Stimulated activated naive B cell treated with anti-CD40 and anti-IgM and Interleukin-4, amounts not matched to agents 10 μg/mL and 1 μg/mL and 100 μg/mL, for 72 hours (primary cell): ENCODE measurements around the gene CTIF.

Source experiments
- ATAC-seq, 2 donors: fragments of 150-1000 bp; cut with Tn5 transposase; replicated peaks; 2 replicates each; pipeline ENCODE4 v1.10.0; 2021; ENCODE audit warnings: moderate library complexity in 1 of 2
- DNase-seq: peaks from one replicate; pipeline ENCODE4 v3.0.0; 2021
- H3K27ac Mint-ChIP-seq: one replicate; pipeline ENCODE4 v1.8.0; 2022; ENCODE audit warnings: mild to moderate bottlenecking, mixed read lengths
- H3K27me3 Mint-ChIP-seq, 2 donors: one replicate each; pipeline ENCODE4 v1.8.0; 2022; ENCODE audit warnings: mixed read lengths in 2 of 2
- H3K36me3 Mint-ChIP-seq, 2 donors: one replicate each; pipeline ENCODE4 v1.8.0; 2022; ENCODE audit warnings: mixed read lengths in 2 of 2, mild to moderate bottlenecking in 1 of 2
- H3K4me1 Mint-ChIP-seq, 2 donors: one replicate each; pipeline ENCODE4 v1.8.0; 2022; ENCODE audit warnings: mixed read lengths in 2 of 2, mild to moderate bottlenecking in 1 of 2
- H3K4me3 Mint-ChIP-seq, 2 donors: one replicate each; pipeline ENCODE4 v1.8.0; 2022; ENCODE audit warnings: mild to moderate bottlenecking in 2 of 2, mixed read lengths in 2 of 2, moderate library complexity in 1 of 2
- H3K9me3 Mint-ChIP-seq, 2 donors: one replicate each; pipeline ENCODE4 v1.8.0; 2022; ENCODE audit warnings: mixed read lengths in 2 of 2, mild to moderate bottlenecking in 1 of 2

Gene CTIF

DNA sequence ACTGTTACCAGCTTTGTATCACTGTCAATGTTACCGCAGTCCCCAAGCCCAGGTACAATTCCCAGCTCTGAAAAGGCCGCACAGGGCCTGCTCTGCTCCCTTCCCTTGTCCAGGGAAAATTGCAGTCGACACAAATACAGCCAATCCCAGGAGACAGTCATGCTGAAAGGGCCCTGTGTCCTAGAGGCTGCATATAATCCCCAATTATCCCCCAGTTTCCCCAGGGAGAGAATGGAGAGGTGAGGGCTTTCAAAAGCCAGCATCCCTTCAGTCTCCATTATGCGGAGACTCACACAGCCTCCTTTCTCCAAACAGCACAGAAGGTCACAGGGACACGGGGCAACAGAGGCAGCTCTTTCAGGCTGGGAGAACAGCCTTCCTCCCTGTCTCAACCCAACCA, 17.1 kb upstream of the CTIF start:
- Mint-ChIP-seq H3K4me1 (peaks cover 0 to 2% of the 10 kb centered on the region in 2 donors), H3K27me3 (peaks cover 34 to 45% of the 10 kb centered on the region in 2 donors), H3K27ac (no peak overlapping the region), H3K36me3 (no peaks in the 10 kb centered on the region), H3K9me3 (no peaks in the 10 kb centered on the region), H3K4me3 (no peak overlapping the region)
- DNase-seq (no peak), ATAC-seq (no peak)

DNA sequence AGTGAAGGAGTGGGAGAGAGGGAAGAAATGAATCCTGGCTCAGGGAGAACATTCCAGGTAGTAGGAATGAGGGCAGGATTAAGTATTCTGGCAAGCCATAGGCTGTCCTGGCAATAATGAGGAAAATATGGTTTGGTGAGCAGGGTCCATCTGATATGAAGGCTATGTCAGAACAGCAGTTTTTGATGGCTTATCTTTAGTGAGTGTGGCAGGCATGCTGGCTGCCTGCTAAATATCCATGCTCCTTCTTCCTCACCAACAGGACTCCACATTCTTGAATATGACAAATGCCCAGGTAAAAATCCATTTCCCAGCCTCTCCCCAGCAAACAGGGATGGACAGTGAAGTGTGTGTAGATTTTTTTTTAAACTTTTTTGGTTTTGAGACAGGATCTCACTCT, 13.2 kb upstream of the CTIF start:
- no peaks in the 10 kb centered on the region for H3K9me3 Mint-ChIP-seq
- DNase-seq (no peak), ATAC-seq (no peak)
- H3K27me3 Mint-ChIP-seq, result peaks cover 50 to 56% of the 10 kb centered on the region in 2 donors
- peaks cover 0 to 2% of the 10 kb centered on the region in 2 donors for H3K4me1 Mint-ChIP-seq
- no peak overlapping the region for H3K27ac Mint-ChIP-seq
- no peak overlapping the region for H3K4me3 Mint-ChIP-seq
- no peaks in the 10 kb centered on the region for H3K36me3 Mint-ChIP-seq

DNA sequence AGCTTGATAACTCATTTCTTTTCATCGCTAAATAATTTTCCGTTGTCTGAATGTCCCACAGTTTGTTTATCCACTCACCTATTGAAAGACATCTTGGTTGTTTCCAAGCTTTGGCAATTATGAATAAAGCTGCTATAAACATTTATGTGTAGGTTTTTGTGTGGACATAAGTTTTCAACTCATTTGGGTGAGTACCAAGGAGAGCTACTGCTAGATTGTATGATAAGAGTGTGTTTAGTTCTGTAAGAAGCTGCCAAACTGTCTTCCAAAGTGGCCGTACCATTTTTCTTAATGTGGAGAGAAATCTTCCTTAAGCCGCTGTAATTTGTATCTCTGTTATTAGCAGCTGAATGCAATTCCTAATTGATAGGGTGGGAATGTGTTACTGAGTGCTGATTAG, 11.4 kb upstream of the CTIF start:
- H3K36me3 Mint-ChIP-seq, result no peaks in the 10 kb centered on the region
- DNase-seq (no peak), ATAC-seq (no peak)
- H3K4me1 Mint-ChIP-seq, result no peaks in the 10 kb centered on the region
- H3K27ac Mint-ChIP-seq, result no peak overlapping the region
- no peaks in the 10 kb centered on the region for H3K9me3 Mint-ChIP-seq
- peaks cover 52 to 53% of the 10 kb centered on the region in 2 donors for H3K27me3 Mint-ChIP-seq
- no peak overlapping the region for H3K4me3 Mint-ChIP-seq

DNA sequence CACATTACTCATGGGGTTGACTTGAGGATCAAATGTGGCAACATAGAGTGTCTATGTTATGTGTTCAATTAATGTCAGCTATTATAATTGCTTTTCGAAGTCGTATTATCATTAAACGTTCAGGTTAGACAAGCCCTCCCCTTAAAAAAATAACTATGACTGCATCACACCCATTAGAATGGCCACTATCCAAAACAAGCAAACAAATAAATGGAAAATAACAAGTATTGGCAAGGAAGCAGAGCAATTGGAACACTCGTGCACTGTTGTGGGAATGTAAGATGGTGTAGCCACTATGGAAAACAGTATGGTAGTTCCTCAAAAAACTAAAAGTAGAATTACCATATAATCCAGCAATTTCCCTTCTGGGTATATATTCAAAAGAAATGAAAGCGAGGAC, 10.0 kb upstream of the CTIF start:
- Mint-ChIP-seq H3K27ac (no peak overlapping the region), H3K9me3 (no peaks in the 10 kb centered on the region)

DNA sequence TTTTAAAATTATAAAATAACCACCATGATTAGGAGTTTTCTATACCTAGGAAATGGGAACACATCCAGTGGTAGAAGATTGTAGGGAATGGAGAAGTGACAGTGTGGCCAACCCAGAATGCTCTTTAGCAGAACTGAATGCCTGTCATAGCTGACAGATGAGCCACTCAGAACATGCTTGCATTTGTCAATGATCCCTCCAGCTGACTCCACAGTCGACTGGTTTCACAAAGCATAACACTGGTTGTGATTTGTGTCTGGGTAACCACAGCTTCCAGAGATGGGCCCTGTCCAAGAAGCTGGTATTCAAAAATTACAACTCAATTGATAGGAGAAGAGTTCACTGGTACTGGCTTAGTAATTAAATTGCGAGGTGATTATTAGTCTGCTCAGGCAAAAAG, 9.0 kb upstream of the CTIF start:
- no peak for DNase-seq
- no peak overlapping the region for H3K27ac Mint-ChIP-seq
- no peaks in the 10 kb centered on the region for H3K36me3 Mint-ChIP-seq
- no peaks in the 10 kb centered on the region for H3K9me3 Mint-ChIP-seq
- no peak overlapping the region for H3K4me3 Mint-ChIP-seq
- peaks cover 33 to 34% of the 10 kb centered on the region in 2 donors for H3K27me3 Mint-ChIP-seq
- no peak for ATAC-seq
- H3K4me1 Mint-ChIP-seq, result no peaks in the 10 kb centered on the region

More for the DNA sequence above, 10.0 kb upstream of the CTIF start:
- Mint-ChIP-seq H3K4me1 (no peaks in the 10 kb centered on the region), H3K4me3 (no peak overlapping the region), H3K36me3 (no peaks in the 10 kb centered on the region), H3K27me3 (peaks cover 40 to 43% of the 10 kb centered on the region in 2 donors)
- no peak for ATAC-seq
- DNase-seq, result no peak

DNA sequence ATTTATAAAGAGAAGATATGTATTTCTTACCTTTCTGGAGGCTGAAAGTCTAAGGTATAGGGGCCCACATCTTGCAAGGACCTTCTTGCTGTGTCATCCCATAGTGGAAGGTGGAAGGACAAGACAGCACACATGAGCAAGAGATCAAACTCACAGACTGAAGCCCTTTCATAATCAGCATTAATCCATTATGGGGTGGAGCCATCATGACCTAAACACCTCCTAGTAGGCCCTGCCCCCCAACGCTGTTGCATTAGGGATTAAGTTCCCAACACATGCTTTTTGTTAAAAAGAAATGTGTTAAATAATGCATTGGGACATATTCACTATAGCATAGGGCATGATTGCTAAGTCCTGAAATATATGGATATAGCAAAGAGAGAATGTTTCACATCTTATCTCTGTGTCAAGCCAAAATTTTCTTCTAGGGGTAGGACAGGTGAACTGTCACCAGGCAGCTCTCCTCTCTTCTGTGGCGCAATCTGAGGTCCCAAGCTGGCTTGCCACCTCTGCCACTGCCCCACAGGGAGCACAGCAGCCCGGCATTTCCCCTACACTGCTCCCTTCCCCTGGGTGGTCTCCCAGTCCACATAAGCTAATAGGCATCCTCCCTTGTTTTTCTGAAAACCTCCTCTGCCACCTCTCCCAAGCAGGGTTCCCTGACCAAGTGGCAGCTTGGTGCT, 8.3 kb upstream of the CTIF start:
- Mint-ChIP-seq H3K27ac (no peak overlapping the region), H3K27me3 (peaks cover 25 to 27% of the 10 kb centered on the region in 2 donors), H3K9me3 (no peaks in the 10 kb centered on the region), H3K4me1 (no peaks in the 10 kb centered on the region), H3K4me3 (no peak overlapping the region), H3K36me3 (no peaks in the 10 kb centered on the region)
- no peak for DNase-seq
- ATAC-seq, result no peak

DNA sequence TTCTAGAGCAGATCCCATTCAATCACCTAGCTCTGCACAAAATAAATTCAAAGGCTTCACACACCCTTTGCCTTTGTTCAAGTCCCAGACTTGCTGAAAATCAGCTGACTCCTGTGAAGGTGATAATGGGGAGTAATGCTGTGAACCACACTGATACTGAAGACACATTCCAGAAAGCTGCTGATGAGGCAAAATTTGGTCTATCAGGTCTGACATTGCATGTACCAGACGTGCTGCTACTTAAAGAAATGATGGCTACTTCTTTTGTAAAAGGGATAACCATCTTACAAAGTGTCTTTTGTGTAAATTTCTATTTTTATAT, 7.8 kb upstream of the CTIF start:
- no peak for ATAC-seq
- Mint-ChIP-seq H3K36me3 (no peaks in the 10 kb centered on the region), H3K27ac (no peak overlapping the region), H3K27me3 (peaks cover 23 to 25% of the 10 kb centered on the region in 2 donors), H3K4me3 (no peak overlapping the region), H3K9me3 (no peaks in the 10 kb centered on the region), H3K4me1 (no peaks in the 10 kb centered on the region)
- no peak for DNase-seq

DNA sequence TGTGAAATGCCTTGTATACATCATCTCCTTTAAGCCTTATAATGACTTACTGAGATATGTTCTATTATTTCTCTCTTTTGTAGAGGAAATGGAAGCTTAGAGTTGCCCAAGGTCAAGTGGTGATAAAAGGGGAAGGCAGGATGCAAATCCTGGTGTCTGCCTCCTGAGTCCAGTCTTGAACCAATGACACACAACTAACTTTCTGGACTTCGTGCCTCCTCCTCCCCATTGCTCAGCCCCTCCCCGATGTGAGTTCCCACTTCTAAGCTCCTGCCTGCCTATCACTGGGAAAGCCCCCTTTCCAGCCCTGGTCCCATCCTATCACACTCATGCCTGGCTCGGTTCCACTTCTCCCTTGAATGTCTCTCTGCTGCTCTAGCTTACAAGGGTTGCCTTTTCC, 6.9 kb upstream of the CTIF start:
- no peak for DNase-seq
- Mint-ChIP-seq H3K27ac (no peak overlapping the region), H3K4me1 (no peaks in the 10 kb centered on the region), H3K36me3 (no peaks in the 10 kb centered on the region), H3K27me3 (peaks cover 17 to 24% of the 10 kb centered on the region in 2 donors), H3K4me3 (no peak overlapping the region), H3K9me3 (no peaks in the 10 kb centered on the region)
- ATAC-seq, result no peak

DNA sequence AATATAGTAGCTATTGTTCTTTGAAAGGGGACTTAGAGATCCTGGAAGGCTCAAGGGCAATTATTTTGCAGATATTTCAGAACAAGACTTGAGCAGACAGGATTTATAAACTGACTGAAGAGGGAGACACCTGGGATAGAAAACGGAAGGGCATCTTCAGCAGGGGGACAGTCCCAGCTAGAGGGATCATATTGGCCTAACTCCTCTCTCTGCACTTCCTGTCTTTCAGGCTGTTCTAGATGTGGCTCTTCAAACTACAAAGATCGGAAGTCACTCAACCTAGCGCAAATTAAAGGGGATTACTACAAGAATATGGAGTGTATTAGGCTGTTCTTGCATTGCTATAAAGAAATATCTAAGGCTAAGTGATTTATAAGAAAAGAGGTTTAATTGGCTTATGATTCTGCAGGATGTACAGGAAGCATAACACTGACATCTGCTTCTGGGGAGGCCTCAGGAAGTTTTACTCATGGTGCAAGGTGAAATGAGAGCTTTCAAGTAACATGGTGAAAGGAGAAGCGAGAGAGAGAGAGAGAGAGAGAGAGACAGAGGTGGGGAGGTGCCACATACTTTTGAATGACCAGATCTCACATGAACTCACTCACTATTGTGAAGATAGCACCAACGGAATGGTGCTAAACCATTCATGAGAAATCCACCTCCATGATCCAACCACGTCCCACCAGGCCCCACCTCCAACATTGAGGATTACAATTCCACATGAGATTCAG, 5.3 kb upstream of the CTIF start:
- H3K27ac Mint-ChIP-seq, result no peak overlapping the region
- H3K9me3 Mint-ChIP-seq, result no peaks in the 10 kb centered on the region
- H3K4me3 Mint-ChIP-seq, result no peak overlapping the region
- ATAC-seq (no peak), DNase-seq (no peak)
- H3K4me1 Mint-ChIP-seq, result peaks cover 0 to 4% of the 10 kb centered on the region in 2 donors
- H3K36me3 Mint-ChIP-seq, result no peaks in the 10 kb centered on the region
- peaks cover 9 to 18% of the 10 kb centered on the region in 2 donors for H3K27me3 Mint-ChIP-seq

DNA sequence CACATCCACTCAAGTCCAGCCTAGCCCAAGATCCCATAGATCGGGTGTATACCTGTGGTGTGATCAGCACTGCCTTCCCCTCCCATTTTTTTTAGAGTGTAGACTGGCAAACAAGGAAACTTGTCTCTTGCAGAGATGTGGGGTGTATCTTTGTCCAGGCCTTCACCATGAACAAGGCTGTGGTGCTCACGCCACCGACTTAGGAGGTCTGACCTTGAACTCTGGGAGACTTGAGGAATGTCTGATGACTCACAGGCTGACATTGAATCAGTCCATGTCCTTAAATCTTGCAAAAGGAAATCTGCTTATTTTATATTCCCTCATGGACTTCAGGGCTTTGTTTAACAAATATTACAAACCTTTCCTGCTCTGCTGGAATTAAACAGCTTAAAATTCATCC, 4.5 kb upstream of the CTIF start:
- peaks cover 6 to 11% of the 10 kb centered on the region in 2 donors for H3K27me3 Mint-ChIP-seq
- no peak overlapping the region for H3K27ac Mint-ChIP-seq
- ATAC-seq, result no peak
- no peaks in the 10 kb centered on the region for H3K36me3 Mint-ChIP-seq
- no peak for DNase-seq
- no peak overlapping the region for H3K4me3 Mint-ChIP-seq
- no peaks in the 10 kb centered on the region for H3K9me3 Mint-ChIP-seq
- H3K4me1 Mint-ChIP-seq, result peaks cover 0 to 7% of the 10 kb centered on the region in 2 donors

DNA sequence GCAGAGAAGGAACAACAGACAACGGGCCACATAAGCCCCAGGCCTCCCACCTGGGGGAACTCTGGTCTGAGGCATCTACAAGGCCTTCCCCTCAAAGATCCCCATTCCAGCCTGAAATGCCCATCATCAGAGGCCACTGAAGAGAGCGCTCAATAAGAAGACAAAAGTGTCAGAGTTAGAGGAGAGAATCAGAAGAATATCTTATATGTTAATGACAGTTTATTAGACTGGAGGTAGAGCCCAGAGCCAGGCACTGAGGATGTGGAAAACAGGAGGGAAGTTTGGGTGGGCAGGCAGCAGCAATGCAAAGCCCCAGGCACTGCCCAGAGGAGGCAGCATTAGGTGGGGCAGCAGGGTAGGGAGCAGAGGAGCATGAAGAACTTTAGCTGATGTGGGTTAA, 2.9 kb upstream of the CTIF start:
- Mint-ChIP-seq H3K4me3 (no peak overlapping the region), H3K36me3 (no peaks in the 10 kb centered on the region), H3K27ac (no peak overlapping the region), H3K4me1 (peaks cover 2 to 19% of the 10 kb centered on the region in 2 donors), H3K27me3 (peaks cover 4 to 14% of the 10 kb centered on the region in 2 donors), H3K9me3 (no peaks in the 10 kb centered on the region)
- DNase-seq (no peak), ATAC-seq (no peak)

DNA sequence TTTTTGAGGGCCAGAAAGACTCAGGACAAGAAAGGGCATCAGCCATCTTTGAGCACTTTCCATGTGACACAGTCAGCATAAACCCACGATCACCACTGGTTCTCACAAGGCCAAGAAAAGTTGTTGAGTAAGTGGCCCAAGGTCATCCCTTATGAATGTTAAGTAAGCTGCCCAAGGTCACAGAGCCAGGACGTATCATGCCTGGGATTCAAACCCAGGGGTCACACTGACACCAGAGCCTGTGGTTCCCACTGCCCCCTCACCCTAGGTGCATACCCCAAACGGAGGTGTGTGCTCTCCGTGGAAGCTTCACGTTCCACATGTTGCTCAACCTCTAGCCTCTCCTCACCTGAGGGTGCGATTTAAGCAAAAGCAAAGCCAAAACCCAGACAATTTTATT, 2.3 kb upstream of the CTIF start:
- no peak overlapping the region for H3K4me3 Mint-ChIP-seq
- H3K36me3 Mint-ChIP-seq, result no peaks in the 10 kb centered on the region
- ATAC-seq (no peak), DNase-seq (no peak)
- no peak overlapping the region for H3K27ac Mint-ChIP-seq
- H3K9me3 Mint-ChIP-seq, result no peaks in the 10 kb centered on the region
- peaks cover 2 to 24% of the 10 kb centered on the region in 2 donors for H3K4me1 Mint-ChIP-seq
- peaks cover 4 to 13% of the 10 kb centered on the region in 2 donors for H3K27me3 Mint-ChIP-seq

DNA sequence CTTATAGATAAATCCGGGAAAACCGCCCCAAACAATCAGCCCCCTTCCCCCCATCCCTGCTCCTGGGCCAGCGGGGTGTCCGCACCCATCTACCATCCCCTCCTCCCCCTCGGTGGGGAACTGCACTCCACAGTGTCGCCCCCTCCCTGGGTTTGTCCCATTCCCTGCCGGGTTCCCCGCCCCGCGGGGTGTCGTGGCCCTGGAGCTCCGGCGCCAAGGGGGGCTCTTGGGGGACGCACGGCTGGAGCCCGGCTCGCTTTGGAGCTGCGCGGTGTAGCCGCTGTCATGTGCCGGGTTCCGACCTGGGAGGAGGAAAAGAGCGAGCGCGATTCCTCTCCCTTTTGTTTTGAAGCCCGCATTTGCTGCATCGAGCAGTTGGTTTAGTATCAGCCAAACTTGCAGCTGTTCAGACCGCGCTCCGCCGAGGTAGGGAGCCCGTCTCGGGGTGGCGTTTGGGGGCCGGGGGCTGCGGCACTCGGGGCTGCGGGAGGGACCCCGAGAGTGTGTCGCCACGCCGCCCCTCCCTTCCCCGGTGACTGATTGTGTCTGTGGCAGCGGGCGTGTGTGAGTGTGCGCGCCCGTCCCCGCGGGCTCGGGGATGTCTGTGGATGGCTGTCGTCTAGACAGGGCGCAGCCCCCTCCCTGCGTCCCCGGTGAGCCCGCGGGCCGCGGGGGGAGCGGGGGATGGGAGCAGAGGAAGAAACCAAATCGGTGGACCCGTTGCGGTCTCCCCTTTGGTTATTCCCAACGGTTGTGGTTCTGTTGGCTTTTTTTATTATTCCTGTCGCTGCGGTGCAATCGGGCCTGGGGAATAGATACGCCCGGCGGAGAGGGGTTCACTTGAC, 797 bp downstream of the CTIF start:
- Mint-ChIP-seq H3K27me3 (peaks cover 0 to 5% of the 10 kb centered on the region in 2 donors), H3K27ac (peak overlapping the region; percentile 17), H3K4me1 (peaks cover 5 to 29% of the 10 kb centered on the region in 2 donors), H3K36me3 (no peaks in the 10 kb centered on the region), H3K9me3 (no peaks in the 10 kb centered on the region), H3K4me3 (peak overlapping the region; percentile 91 to 96)
- DNase-seq (peak; percentile 3), ATAC-seq (peak; percentile 13 to 27)

DNA sequence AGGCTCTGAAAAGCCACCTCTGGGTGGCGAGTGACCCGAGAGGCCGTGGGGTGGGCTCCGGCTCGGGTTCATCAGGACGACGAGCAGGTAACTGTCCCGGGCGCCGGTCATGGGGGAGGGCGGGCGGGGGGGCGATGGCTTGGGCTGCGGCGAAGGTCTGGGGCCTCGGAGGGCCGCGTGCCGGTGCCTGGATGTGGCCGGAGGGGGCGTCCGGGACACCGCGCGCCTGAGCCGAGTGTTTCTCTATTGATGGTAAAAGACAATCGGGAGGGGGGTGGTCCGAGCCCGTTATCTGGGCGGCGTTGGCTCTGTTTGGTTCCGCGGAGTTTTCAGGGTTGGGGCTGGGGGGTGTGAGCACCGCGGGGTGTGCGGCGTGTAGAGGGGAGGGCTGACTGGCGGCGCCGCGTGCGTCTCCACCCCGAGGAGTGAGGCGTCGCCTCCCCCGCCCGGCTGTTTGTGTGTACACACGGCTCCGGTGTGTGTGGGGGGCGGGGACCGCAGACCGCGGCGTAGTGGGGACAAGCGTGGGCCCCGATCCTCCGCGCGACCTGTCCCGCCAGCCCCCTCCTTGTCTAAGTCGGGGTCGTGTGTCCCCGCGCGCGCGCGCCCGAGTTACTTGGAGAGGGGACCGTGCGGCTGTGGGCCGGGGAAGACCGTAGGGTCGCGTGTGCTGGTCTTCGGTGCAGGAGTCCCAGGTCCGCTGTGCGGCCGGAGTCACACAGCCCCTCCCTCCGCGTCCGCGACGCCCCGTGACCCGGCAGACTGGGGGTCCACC, 1.6 kb downstream of the CTIF start:
- Mint-ChIP-seq H3K4me1 (peaks cover 5 to 29% of the 10 kb centered on the region in 2 donors), H3K9me3 (no peaks in the 10 kb centered on the region), H3K27ac (peak overlapping the region; percentile 59), H3K4me3 (peak overlapping the region; percentile 91 to 96), H3K27me3 (peaks cover 4 to 11% of the 10 kb centered on the region in 2 donors), H3K36me3 (no peaks in the 10 kb centered on the region)
- peak; percentile 37 for DNase-seq
- ATAC-seq, result peak; percentile 48 to 56
